Activated naive CD4-positive, alpha-beta T cell treated with anti-CD3 and anti-CD28 coated beads for 36 hours (primary cell): ENCODE data around the gene HAND2. TPM values are rescaled to one million over a fixed set of nuclear protein-coding genes. Genes with fewer than 3 reads are reported as not detected.

ENCODE experiments used
- CTCF ChIA-PET: fragments of 350-600 bp; sonication (Branson Sonifier 250); formaldehyde crosslinking; loops from one replicate; lab custom pipeline; 2021; ENCODE audit warnings: antibody characterized with exemption; lab: Charles Lee
- DNase-seq: peaks from one replicate; pipeline ENCODE4 v3.0.0-alpha.2; 2020
- H3K27ac Mint-ChIP-seq: one replicate; pipeline ENCODE4 v1.8.0; 2021; ENCODE audit warnings: mild to moderate bottlenecking, mixed read lengths
- H3K27me3 Mint-ChIP-seq: one replicate; pipeline ENCODE4 v1.8.0; 2021; ENCODE audit warnings: low read depth, mixed read lengths
- H3K36me3 Mint-ChIP-seq: one replicate; pipeline ENCODE4 v1.8.0; 2021; ENCODE audit warnings: low read depth, mixed read lengths
- H3K4me1 Mint-ChIP-seq: one replicate; pipeline ENCODE4 v1.8.0; 2021; ENCODE audit warnings: low read depth, mixed read lengths
- H3K4me3 Mint-ChIP-seq: one replicate; pipeline ENCODE4 v1.8.0; 2021; ENCODE audit warnings: mild to moderate bottlenecking, moderate library complexity, mixed read lengths
- H3K9me3 Mint-ChIP-seq: one replicate; pipeline ENCODE4 v1.8.0; 2021; ENCODE audit warnings: mixed read lengths
- intact Hi-C: fragments of 100-400 bp; cut with micrococcal nuclease; formaldehyde crosslinking; loops from one replicate; pipeline ENCODE4 v1.15.1; 2023
- total RNA-seq, 2 experiments: library from RNA; stranded (reverse); gene quantifications; one replicate each; pipeline ENCODE4 v1.2.3, GENCODE V29; 2021

The HAND2 gene
- total RNA-seq, 2 experiments from 2014 or later, result not detected

DNA sequence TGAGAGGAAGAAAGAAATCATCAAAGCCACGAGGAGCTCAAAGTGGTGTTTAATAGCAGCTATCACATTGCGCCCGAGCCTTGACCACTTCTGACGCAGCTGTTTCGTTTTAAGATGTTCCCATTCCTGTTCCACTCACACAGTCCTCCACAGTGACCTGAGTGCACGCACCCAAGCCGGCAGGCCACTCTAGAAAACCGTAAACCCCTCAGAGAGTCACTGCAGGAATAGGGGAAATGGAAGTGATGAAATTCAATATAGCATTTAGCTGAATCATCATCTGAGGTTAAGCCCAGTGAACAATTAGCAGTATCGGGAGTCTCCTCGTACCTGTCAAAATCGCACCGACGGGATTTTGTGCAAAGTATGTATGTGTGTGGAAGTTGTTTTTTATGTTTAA is 17.9 kb upstream of the HAND2 start:
- H3K27me3 Mint-ChIP-seq, result peaks cover 32% of the 10 kb centered on the region
- DNase-seq, result no peak
- no peak overlapping the region for H3K27ac Mint-ChIP-seq
- intact Hi-C loops, result no loop called here
- H3K4me1 Mint-ChIP-seq, result no peaks in the 10 kb centered on the region
- H3K4me3 Mint-ChIP-seq, result no peak overlapping the region
- no peaks in the 10 kb centered on the region for H3K9me3 Mint-ChIP-seq
- no peaks in the 10 kb centered on the region for H3K36me3 Mint-ChIP-seq
- CTCF ChIA-PET, result no interaction called here

- intact Hi-C loops, result no loop called here
- Mint-ChIP-seq H3K4me3 (no peak overlapping the region), H3K4me1 (no peaks in the 10 kb centered on the region), H3K36me3 (no peaks in the 10 kb centered on the region), H3K9me3 (no peaks in the 10 kb centered on the region), H3K27me3 (peaks cover 33% of the 10 kb centered on the region), H3K27ac (no peak overlapping the region)
- no peak for DNase-seq
- CTCF ChIA-PET, result no interaction called here
Observed at GRCh38 chr4:173546776-173547175, 16.7 kb upstream of the HAND2 start.

DNA sequence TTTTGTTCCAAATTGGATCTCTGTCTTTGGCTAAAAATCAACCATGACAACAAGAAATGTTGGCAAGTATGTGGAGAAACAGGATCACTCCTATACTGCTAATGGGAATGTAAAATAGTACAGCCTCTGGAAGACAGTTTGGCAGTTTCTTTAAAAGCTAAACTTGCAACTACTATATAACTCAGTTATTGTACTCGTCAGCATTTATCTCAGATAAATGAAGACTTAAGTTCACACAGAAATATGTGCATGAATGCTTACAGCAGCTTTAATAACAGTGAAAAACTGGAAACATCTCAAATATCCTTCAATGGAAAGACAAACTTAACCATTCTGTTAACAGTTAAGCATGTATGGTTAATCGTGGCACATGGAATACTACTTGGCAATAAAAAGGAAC is 15.4 kb upstream of the HAND2 start:
- CTCF ChIA-PET, result no interaction called here
- H3K4me3 Mint-ChIP-seq, result no peak overlapping the region
- intact Hi-C loops, result no loop called here
- no peak overlapping the region for H3K27ac Mint-ChIP-seq
- H3K4me1 Mint-ChIP-seq, result no peaks in the 10 kb centered on the region
- peaks cover 33% of the 10 kb centered on the region for H3K27me3 Mint-ChIP-seq
- H3K36me3 Mint-ChIP-seq, result no peaks in the 10 kb centered on the region
- no peak for DNase-seq
- no peaks in the 10 kb centered on the region for H3K9me3 Mint-ChIP-seq

GRCh38 chr4:173543266-173543665 is 13.2 kb upstream of the HAND2 start:
- Mint-ChIP-seq H3K36me3 (no peaks in the 10 kb centered on the region), H3K4me3 (no peak overlapping the region), H3K27ac (no peak overlapping the region), H3K27me3 (peaks cover 39% of the 10 kb centered on the region), H3K4me1 (peaks cover 8% of the 10 kb centered on the region), H3K9me3 (no peaks in the 10 kb centered on the region)
- intact Hi-C loops, result no loop called here
- CTCF ChIA-PET, result no interaction called here
- DNase-seq, result no peak

- CTCF ChIA-PET, result interaction anchor here (1.1 kb wide), 1 partner anchor 34 kb away, joined by 3 read pairs; no protein-coding TSS in a partner anchor
- H3K9me3 Mint-ChIP-seq, result peaks cover 3% of the 10 kb centered on the region
- no peak overlapping the region for H3K4me3 Mint-ChIP-seq
- peaks cover 12% of the 10 kb centered on the region for H3K4me1 Mint-ChIP-seq
- peaks cover 2% of the 10 kb centered on the region for H3K36me3 Mint-ChIP-seq
- DNase-seq, result no peak
- intact Hi-C loops, result loop anchor here (2.0 kb wide), 1 partner anchor 19 kb away; no protein-coding TSS in a partner anchor
- H3K27me3 Mint-ChIP-seq, result peaks cover 60% of the 10 kb centered on the region
- H3K27ac Mint-ChIP-seq, result no peak overlapping the region
Observed at GRCh38 chr4:173539986-173540385, 10.0 kb upstream of the HAND2 start.

DNA sequence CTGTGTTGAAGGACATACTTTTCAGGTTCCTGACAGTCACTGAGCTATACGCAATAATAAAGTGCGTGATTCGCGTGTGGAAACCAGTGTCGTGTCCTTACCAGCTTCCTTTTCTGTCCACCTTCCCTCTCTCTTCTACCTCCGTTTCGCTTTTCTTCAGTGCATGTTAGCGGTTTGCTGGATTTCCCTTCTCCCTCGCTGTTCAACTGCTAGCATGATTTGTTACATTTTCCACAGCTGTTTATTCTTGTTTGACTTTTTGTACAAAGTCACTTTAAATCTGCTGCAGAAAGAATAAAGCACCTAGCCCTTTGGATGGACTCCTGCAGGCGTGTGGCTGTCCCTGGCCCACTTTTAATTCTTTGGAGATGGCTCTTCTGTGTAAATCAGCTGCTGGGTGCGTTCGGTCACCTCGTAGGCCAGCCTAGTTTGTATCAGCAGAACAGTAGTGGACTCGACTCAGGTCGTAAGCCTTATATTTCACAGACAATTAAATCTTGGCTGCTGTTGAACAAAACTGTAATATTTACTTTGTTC is 8.9 kb upstream of the HAND2 start:
- Mint-ChIP-seq H3K36me3 (peaks cover 2% of the 10 kb centered on the region), H3K4me3 (peak overlapping the region; percentile 53), H3K9me3 (peaks cover 3% of the 10 kb centered on the region), H3K27ac (no peak overlapping the region), H3K27me3 (peaks cover 67% of the 10 kb centered on the region), H3K4me1 (peaks cover 12% of the 10 kb centered on the region)
- CTCF ChIA-PET, result interaction anchor here (1.4 kb wide), 1 partner anchor 35 kb away, joined by 4 read pairs; no protein-coding TSS in a partner anchor
- no peak for DNase-seq
- intact Hi-C loops, result loop anchor here (2.0 kb wide), 1 partner anchor 18 kb away; no protein-coding TSS in a partner anchor

GRCh38 chr4:173538148-173538908 is 8.3 kb upstream of the HAND2 start:
- intact Hi-C loops, result loop anchor here (2.0 kb wide), 1 partner anchor 18 kb away; no protein-coding TSS in a partner anchor
- peak overlapping the region; percentile 57 for H3K4me3 Mint-ChIP-seq
- H3K36me3 Mint-ChIP-seq, result peaks cover 2% of the 10 kb centered on the region
- peaks cover 3% of the 10 kb centered on the region for H3K9me3 Mint-ChIP-seq
- H3K27ac Mint-ChIP-seq, result no peak overlapping the region
- peaks cover 12% of the 10 kb centered on the region for H3K4me1 Mint-ChIP-seq
- peak; percentile 11 for DNase-seq
- CTCF ChIA-PET, result interaction anchor here (1.4 kb wide), 1 partner anchor 35 kb away, joined by 4 read pairs; no protein-coding TSS in a partner anchor
- H3K27me3 Mint-ChIP-seq, result peaks cover 71% of the 10 kb centered on the region

DNA sequence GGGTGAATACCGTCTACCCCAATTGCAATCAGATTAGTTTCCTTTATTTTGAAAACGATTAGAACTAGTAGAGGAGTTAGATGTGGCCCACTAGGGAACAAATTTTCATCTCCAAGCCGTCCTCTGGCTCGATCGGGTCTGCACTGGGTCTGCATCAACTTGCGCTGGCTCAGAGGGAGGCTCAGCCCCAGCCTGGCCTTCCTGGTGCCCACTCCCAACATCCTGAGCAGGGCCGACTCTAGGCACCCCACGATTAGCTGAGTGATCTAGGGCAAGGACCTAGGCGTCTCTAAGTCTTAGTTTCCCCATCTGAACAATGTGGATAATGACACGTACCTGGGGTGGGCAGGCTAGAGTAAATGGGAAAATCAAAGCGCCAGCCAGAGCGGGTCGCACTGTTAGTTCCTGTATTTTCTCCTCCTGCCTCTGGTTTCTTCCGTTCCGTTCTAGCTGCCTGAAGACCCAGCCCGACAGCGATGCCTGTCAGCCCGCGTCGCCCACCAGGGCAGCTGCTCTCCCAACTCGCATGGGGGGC is 7.7 kb upstream of the HAND2 start:
- Mint-ChIP-seq H3K36me3 (peaks cover 2% of the 10 kb centered on the region), H3K9me3 (peaks cover 3% of the 10 kb centered on the region), H3K4me1 (peaks cover 12% of the 10 kb centered on the region), H3K27ac (no peak overlapping the region), H3K4me3 (no peak overlapping the region), H3K27me3 (peaks cover 76% of the 10 kb centered on the region)
- CTCF ChIA-PET, result interaction anchor here (1.4 kb wide), 1 partner anchor 34 kb away, joined by 4 read pairs; no protein-coding TSS in a partner anchor
- intact Hi-C loops, result loop anchor here (2.0 kb wide), 1 partner anchor 17 kb away; no protein-coding TSS in a partner anchor
- peak; percentile 4 for DNase-seq

GRCh38 chr4:173536808-173537429 is 6.9 kb upstream of the HAND2 start:
- peaks cover 12% of the 10 kb centered on the region for H3K4me1 Mint-ChIP-seq
- H3K36me3 Mint-ChIP-seq, result peaks cover 2% of the 10 kb centered on the region
- peaks cover 80% of the 10 kb centered on the region for H3K27me3 Mint-ChIP-seq
- H3K4me3 Mint-ChIP-seq, result no peak overlapping the region
- H3K27ac Mint-ChIP-seq, result no peak overlapping the region
- CTCF ChIA-PET, result no interaction called here
- intact Hi-C loops, result no loop called here
- no peak for DNase-seq
- peaks cover 3% of the 10 kb centered on the region for H3K9me3 Mint-ChIP-seq

DNA sequence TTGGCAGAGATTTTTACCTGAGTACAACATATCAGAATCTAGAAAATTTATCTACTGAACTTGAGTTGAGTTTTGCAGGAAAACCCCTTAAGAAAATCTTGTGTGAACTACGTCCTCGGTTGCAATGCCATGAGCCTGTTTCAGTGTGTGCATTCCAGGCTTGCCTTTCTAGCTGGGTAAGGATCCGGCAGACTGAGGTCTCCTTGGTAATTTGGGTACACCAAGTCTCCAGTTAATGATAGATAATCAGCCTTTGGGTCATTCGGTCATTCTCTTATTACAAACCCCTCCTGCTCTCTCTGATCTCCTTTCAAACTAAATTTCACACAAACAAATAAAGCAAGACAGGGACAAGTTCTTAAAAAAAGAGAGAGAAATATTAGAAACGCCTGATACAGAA is 5.9 kb upstream of the HAND2 start:
- intact Hi-C loops, result no loop called here
- Mint-ChIP-seq H3K9me3 (peaks cover 3% of the 10 kb centered on the region), H3K27me3 (peaks cover 86% of the 10 kb centered on the region), H3K27ac (no peak overlapping the region), H3K4me3 (no peak overlapping the region), H3K4me1 (peaks cover 16% of the 10 kb centered on the region), H3K36me3 (peaks cover 4% of the 10 kb centered on the region)
- DNase-seq, result no peak
- CTCF ChIA-PET, result no interaction called here

DNA sequence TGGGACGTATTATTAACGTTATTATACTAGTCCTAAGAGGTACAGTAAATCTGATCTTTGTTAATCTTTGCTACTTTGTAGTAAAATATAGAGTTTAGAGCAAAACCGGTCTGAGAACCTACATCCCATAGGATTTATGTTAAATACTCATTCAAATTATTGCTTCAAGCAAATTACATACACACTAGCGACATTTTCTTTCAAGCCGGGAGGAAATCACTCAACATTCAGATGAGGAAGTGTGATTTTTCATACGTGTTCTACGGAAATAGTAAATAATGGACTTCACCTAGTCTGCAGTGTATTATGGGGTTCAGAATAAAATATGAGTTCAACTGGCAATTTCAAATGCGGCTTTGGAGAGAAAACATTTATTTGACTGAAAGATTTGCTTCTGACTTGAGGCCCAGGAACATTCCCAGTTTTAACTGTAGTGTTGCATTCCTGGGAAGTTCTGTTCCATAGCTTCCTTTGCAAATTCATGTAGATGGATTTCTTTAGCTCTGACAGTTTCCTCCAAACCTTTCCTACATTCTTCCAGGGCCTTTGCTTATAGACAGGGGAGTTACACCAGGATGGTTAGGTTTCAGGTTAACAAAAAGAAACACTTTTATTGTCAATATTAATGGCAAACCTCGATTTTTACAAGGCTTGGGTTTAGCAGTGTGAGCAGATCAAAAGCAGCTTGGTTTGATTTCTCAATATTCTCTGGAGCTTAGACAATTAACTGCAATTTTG is 5.3 kb upstream of the HAND2 start:
- no peak for DNase-seq
- peaks cover 87% of the 10 kb centered on the region for H3K27me3 Mint-ChIP-seq
- peaks cover 4% of the 10 kb centered on the region for H3K36me3 Mint-ChIP-seq
- CTCF ChIA-PET, result no interaction called here
- H3K4me3 Mint-ChIP-seq, result no peak overlapping the region
- intact Hi-C loops, result no loop called here
- peaks cover 17% of the 10 kb centered on the region for H3K4me1 Mint-ChIP-seq
- H3K27ac Mint-ChIP-seq, result no peak overlapping the region
- H3K9me3 Mint-ChIP-seq, result peaks cover 3% of the 10 kb centered on the region

GRCh38 chr4:173534434-173534833 is 4.4 kb upstream of the HAND2 start:
- peaks cover 86% of the 10 kb centered on the region for H3K27me3 Mint-ChIP-seq
- no peak for DNase-seq
- H3K36me3 Mint-ChIP-seq, result peaks cover 4% of the 10 kb centered on the region
- CTCF ChIA-PET, result no interaction called here
- H3K27ac Mint-ChIP-seq, result no peak overlapping the region
- H3K4me1 Mint-ChIP-seq, result peaks cover 22% of the 10 kb centered on the region
- no peak overlapping the region for H3K4me3 Mint-ChIP-seq
- intact Hi-C loops, result no loop called here
- peaks cover 3% of the 10 kb centered on the region for H3K9me3 Mint-ChIP-seq
